ENCODE measurements around the gene BEGAIN.

The BEGAIN gene

DNA sequence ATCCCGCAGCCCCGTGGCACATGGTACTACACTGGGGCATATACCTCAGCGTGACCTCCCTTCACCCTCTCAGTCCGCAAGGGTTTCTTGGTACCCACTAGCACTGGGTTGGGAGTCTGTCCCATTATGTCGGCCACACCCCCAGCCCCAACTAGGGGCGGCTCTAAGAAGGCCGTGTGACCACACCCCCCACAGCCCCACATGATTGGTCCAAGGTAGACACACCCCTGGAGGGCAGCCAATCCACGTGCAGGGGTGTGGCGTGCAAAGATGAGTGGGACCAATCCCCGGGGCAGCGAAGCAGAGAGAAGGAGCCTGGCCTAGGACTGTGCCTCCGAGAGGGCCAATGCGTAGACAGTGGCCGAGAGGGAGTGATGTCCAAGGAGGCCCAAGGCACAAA lies 34.6 kb upstream of the BEGAIN start:
- in situ Hi-C loops (cut with HindIII; ENCODE audit: low sequenced_read_pairs) = no loop called here
- no peak for TF ChIP-seq CTCF (IDR thresholded peaks at IDR 0.05; ENCODE audit: low read depth, low read length)
- DNase-seq (ENCODE audit: low read depth, low spot score) = no peak
- H3K4me3 ChIP-seq (ENCODE audit: low read depth, low read length) = no peak overlapping the region

DNA sequence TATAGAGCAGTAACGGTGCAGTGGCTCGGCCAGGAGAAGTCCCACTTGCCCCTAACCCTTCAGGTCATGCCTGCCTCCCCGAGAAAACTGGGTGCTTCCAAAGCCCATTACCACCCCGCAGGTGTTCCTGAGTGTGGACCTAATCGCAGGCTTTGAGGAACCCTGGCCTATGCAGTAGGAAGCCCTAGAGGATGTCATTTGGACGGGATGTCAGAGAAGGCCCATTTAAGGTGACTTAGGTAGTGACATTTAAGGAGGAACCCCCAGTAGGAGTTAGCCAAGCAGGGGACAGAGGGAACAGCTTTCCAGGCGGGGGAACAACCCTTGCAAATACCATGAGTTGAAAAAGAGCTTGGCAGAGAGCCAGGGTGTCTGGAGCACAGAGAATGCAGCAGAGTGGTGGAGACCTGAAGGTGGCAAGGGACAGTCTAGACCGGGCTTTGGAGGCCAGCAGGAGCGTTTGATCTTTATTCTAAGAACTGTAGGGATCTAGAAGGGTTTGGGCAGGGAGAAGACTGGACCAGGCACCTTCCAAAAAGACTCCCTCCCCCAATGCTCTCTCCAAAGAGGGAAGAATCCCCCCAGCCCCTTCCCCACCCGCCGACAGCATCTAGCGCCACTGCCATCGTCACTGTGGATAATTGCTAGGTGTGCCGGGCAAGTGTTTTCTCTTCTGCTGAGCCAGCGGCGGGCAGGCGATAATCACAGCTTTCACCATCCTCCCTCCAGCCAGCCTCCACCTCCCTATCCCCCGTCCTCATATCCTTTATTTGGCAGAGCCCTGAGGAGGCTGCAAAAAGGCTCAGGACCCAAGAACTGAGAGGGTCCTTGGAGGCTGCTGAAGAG lies 33.3 kb upstream of the BEGAIN start:
- in situ Hi-C loops (cut with HindIII; ENCODE audit: low sequenced_read_pairs) = no loop called here
- DNase-seq (ENCODE audit: low read depth, low spot score) = no peak
- TF ChIP-seq CTCF (IDR thresholded peaks at IDR 0.05; ENCODE audit: low read depth, low read length) = no peak
- H3K4me3 ChIP-seq (ENCODE audit: low read depth, low read length) = no peak overlapping the region

DNA sequence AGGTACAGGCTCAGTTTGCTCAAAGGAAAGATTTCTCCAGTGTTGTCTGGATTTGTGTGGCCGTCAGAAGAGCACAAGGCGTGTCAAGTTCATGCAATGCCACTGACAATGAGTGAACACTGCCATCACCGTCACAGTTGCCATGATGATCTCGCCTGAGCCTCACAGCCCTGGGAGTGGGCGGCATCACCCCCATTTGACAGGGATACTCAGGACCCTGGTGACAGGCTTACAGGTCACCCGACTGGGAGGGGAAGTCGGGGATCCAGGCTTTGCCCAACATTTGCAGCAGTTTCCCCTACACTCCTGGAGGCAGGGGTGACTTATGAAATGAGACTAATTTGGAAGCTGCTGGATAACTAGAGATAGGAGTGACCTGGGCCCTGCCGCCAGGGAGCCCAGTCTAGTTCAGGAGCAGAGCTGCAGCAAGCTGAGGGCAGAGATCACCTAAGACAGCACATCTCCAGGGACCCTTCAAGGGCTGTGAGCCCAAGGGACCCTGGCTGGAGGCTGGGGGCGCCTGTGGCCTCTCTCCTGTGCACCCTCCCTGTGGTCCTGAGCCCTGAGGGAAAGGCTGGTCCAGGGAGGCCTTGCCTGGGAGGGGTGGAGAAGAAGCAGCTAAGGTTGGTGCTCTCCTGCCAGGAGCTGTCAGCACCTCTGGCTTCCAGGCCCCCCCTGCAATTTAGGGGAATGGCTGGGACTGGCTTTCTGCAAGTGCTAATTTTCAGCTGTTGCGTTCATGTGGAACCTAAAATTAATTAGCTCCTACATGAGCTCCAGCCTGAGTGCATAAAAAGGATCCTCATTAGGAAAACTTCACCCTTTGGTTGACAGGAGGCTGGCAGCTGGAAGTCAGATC lies 32.4 kb upstream of the BEGAIN start:
- DNase-seq (ENCODE audit: low read depth, low spot score) = no peak
- in situ Hi-C loops (cut with HindIII; ENCODE audit: low sequenced_read_pairs) = no loop called here
- TF ChIP-seq CTCF (IDR thresholded peaks at IDR 0.05; ENCODE audit: low read depth, low read length) = no peak
- no peak overlapping the region for H3K4me3 ChIP-seq (ENCODE audit: low read depth, low read length)

GRCh38 chr14:100618763-100619320 lies 31.6 kb upstream of the BEGAIN start:
- no peak for DNase-seq (ENCODE audit: low read depth, low spot score)

DNA sequence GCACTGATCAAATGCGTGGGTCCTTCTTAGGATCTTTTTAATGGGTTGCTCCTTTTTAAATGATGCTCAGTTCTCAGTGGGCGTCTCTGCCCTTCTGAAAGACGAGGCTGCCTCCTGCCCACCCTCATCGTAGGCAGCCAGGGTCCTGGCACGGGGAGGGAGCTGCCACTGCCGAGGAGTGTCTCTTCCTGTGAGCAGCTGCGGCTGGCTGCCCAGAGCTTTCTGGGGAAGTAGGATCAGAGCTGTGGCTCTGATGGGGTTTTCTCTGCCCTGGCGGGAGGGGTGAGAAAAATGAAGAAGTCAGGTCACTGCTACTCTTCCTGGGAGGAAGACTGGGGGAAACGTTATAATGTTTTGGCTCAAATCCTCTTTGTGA lies 31.1 kb upstream of the BEGAIN start:
- no peak overlapping the region for H3K4me3 ChIP-seq (ENCODE audit: low read depth, low read length)
- TF ChIP-seq CTCF (IDR thresholded peaks at IDR 0.05; ENCODE audit: low read depth, low read length) = no peak
- no peak for DNase-seq (ENCODE audit: low read depth, low spot score)
- in situ Hi-C loops (cut with HindIII; ENCODE audit: low sequenced_read_pairs) = no loop called here

More at GRCh38 chr14:100618763-100619320, 31.6 kb upstream of the BEGAIN start:
- no peak overlapping the region for H3K4me3 ChIP-seq (ENCODE audit: low read depth, low read length)
- no peak for TF ChIP-seq CTCF (IDR thresholded peaks at IDR 0.05; ENCODE audit: low read depth, low read length)
- in situ Hi-C loops (cut with HindIII; ENCODE audit: low sequenced_read_pairs) = no loop called here

- in situ Hi-C loops (cut with HindIII; ENCODE audit: low sequenced_read_pairs) = no loop called here
- no peak for TF ChIP-seq CTCF (IDR thresholded peaks at IDR 0.05; ENCODE audit: low read depth, low read length)
- peak; percentile 20 for DNase-seq (ENCODE audit: low read depth, low spot score)
Measured at GRCh38 chr14:100617410-100618317, 30.4 kb upstream of the BEGAIN start.

More at GRCh38 chr14:100617410-100618317, 30.4 kb upstream of the BEGAIN start:
- no peak overlapping the region for H3K4me3 ChIP-seq (ENCODE audit: low read depth, low read length)
